ENCODE data around the gene EFNA3. TPM values are rescaled to one million over a fixed set of nuclear protein-coding genes. Genes with fewer than 3 reads are reported as not detected.

Gene EFNA3
- total RNA-seq, 1 donor from 2014 or later: 0.43 TPM

- DNase-seq (ENCODE audit: low spot score): no peak
- no peak for ATAC-seq
These were observed 3.8 kb downstream of the EFNA3 start for GRCh38 chr1:155082301-155083051.

GRCh38 chr1:155083052-155083541, 4.5 kb downstream of the EFNA3 start:
- ATAC-seq (no peak), DNase-seq (ENCODE audit: low spot score) (no peak)

DNA sequence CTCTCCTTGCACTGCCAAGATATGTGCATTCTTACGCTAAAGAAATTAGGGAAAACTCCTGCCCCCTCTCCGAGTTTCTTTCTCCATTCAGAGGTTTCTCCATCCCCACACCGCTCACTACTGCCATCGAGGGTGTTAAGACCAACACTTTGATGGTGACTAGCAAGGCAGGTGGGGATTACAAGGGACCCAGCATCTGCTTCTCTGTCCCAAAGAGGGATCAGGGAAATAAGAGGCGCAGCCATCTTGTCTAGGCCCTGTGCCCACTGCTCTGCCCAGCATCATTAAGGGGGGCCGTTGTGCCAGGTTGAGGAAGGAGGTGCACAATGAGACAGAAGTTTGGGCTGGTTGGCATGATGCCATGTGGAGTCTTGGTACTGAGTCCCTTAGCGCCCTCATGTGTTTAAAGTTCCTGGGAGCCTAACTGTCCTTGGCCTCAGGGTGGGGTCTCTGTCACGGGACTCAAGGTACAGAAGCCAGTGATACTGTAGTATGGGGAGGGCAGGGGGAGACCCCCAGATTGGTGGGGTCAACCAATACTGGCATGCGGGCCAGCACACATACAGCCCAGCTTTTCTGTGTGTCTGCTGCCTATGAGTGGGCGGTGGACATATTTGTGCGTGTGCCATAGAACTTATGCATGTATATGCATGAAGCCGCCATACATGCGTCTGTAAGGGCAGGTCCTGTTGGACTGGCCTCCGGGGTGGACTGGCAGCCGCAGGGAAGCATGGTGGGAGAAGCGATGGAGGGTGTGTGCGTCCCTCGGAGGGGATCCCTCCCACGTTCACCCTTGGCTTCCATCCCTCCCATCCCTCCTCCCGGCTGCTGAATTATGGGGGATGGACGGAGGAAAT, 5.5 kb downstream of the EFNA3 start:
- peak; percentile 69 for DNase-seq (ENCODE audit: low spot score)
- no peak for ATAC-seq

- ATAC-seq: peak; percentile 84
- DNase-seq (ENCODE audit: low spot score): peak; percentile 91
These were observed 6.3 kb downstream of the EFNA3 start for GRCh38 chr1:155084722-155085503.

DNA sequence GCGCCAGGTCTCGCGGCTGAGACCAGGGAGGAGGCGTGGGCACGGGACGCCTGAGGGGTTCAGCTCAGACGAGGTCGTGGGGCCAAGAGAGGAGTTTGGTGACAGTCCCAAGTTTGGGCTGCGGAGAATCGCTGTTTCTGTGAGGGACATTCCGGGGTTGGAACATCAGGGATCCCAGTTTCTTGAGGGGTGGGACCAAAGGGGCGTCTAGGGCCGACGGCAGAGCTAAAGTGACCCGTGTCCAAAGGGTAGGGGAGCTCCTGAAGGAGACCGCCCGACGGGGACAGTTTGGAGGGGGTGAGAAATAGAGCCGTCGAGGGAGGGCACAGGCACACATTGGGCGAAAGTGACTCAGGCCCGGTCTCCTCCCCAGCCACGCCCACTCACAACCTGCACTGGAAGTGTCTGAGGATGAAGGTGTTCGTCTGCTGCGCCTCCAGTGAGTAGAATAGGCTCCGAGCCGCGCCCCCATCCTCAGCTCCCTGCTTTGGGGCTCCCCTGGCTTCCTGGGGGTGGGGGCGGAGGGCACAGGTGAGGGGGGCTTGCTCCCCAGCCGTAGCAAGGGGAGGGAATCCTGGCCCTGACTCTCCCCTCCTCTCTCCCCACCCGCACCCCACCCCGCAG, 7.0 kb downstream of the EFNA3 start:
- peak; percentile 71 for DNase-seq (ENCODE audit: low spot score)

DNA sequence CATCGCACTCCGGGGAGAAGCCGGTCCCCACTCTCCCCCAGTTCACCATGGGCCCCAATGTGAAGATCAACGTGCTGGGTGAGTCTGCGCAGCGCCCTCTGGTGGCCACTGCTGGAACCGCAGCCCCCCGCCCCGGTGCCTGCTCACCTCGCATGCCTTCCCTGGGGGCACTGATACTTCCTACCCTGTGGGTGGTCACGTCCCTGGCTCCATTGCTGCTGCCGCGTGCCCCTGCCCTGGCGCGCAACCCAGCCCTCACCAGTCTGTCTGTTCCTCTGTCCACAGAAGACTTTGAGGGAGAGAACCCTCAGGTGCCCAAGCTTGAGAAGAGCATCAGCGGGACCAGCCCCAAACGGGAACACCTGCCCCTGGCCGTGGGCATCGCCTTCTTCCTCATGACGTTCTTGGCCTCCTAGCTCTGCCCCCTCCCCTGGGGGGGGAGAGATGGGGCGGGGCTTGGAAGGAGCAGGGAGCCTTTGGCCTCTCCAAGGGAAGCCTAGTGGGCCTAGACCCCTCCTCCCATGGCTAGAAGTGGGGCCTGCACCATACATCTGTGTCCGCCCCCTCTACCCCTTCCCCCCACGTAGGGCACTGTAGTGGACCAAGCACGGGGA, 7.6 kb downstream of the EFNA3 start:
- ATAC-seq (peak; percentile 48), DNase-seq (ENCODE audit: low spot score) (peak; percentile 73)

More for the DNA sequence above, 7.0 kb downstream of the EFNA3 start:
- ATAC-seq: peak; percentile 52

DNA sequence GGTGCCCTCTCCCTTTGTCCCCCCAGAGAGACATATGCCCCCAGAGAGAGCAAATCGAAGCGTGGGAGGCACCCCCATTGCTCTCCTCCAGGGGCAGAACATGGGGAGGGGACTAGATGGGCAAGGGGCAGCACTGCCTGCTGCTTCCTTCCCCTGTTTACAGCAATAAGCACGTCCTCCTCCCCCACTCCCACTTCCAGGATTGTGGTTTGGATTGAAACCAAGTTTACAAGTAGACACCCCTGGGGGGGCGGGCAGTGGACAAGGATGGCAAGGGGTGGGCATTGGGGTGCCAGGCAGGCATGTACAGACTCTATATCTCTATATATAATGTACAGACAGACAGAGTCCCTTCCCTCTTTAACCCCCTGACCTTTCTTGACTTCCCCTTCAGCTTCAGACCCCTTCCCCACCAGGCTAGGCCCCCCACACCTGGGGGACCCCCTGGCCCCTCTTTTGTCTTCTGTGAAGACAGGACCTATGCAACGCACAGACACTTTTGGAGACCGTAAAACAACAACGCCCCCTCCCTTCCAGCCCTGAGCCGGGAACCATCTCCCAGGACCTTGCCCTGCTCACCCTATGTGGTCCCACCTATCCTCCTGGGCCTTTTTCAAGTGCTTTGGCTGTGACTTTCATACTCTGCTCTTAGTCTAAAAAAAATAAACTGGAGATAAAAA, 8.4 kb downstream of the EFNA3 start:
- ATAC-seq (no peak), DNase-seq (ENCODE audit: low spot score) (no peak)

DNA sequence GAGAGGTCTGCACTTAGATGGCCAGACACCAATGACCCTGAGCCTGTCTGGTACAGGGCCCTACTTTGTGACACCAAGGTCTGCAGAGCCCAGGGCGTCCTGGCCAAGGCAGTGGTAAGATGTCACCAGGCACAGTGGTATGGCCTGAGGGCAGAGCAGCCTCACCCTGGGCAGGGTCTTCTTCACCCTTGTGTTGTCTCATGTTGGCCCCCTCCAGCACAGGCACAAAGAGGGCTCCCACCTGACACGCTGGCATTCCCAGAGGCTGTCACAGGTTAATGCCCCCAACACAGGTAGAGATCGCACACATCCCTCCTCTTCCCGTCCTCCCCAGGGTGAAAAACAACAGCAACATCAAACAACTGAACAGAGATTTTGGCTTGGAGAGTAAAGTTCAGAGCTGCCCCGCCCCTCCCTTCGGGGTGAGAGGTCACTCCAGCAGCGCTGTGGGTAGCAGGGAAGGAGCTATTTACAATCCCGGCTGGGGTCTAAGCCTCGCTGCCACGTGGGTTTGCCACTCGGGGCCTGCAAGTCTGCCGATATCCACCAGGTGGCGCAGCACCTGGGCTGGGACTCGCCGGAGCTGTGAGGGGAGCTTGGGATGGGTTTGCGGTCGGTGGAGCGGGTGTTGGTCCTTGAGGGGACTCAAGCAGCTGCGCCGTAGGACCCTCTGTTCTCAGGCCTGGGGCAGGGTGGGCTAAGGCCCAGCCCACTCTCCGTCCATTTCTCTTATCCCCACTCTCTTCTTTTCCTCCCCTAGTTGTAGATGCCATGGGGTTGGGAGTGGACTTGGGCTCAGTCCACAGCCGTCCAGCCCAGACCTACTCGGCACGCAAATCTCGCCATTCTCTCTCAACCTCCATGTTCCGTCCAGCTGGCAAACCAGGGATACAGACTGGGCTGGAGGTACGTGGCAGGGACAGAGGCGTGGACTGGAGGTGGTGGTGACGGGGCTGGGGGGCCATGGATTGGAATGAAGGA, 12.7 kb downstream of the EFNA3 start:
- peak; percentile 79 for DNase-seq (ENCODE audit: low spot score)
- peak; percentile 86 for ATAC-seq

GRCh38 chr1:155092131-155092530, 13.5 kb downstream of the EFNA3 start:
- ATAC-seq: no peak
- DNase-seq (ENCODE audit: low spot score): no peak

GRCh38 chr1:155092641-155093040, 14.0 kb downstream of the EFNA3 start:
- DNase-seq (ENCODE audit: low spot score) (no peak), ATAC-seq (no peak)

DNA sequence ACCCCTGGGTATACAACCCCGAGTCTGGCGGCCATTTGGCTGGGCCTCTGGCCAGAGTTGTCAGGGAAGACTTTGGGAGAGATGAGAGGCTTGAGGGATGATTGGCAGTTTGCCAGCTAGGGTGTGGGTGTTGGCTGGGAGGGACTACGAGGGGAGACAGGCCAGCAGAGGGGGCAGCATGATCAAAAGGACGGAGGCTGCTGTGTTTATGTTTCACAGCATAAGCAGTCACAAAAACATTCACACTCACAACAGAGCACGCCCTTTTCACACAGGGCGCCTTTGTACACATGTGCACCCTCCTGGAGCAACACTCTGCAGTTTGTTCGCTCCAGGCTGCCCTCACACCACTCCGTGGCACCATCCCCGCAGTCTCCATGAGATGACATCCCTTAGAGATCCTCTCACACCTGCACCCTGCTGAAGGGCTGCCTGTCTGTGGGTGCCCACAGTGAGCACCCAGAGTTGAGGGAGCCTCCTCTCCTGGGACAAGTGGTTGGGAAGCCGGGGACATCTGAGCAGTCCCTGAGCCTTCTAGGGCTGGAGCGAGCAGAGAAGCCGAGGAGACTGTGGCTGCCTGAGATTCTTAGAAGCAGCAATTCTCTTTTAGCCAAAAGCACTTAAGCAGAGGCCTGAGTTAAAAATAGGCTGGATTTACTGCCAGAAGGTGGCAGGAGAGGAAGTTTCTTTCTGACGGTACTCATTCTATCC, 15.4 kb downstream of the EFNA3 start:
- no peak for DNase-seq (ENCODE audit: low spot score)

DNA sequence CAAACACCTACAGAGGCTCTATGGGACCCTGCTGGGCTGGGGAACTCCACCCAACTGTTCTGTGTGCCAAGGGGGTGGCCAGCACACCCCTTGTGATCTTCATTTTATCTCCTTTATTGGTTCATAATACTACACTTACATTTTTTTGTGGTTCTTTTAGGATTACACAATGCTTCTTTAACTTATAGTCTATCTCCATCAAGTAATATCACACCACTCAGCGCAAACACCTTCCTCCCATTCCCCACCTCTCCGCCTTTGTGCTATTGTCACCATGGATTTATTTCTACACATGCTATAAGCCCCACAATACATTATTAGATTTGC, 15.9 kb downstream of the EFNA3 start:
- DNase-seq (ENCODE audit: low spot score) (no peak), ATAC-seq (no peak)

More for the DNA sequence above, 15.4 kb downstream of the EFNA3 start:
- peak; percentile 65 for ATAC-seq

DNA sequence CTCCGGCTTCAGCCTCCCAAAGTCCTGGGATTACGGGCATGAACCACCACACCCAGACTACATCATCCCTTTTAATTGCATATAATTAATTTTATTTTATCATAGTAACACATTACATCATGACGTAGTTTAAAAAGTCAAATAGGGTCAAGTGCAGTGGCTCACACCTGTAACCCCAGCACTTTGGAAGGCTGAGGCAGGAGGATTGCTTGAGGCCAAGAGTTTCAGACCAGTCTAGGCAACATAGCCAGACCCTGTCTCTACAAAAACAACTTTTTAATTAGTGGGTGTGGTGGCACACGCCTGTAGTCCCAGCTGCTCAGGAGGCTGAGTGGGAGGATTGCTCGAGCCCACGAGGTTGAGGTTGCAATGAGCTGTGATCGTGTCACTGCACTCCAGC, 20.7 kb downstream of the EFNA3 start:
- DNase-seq (ENCODE audit: low spot score): no peak
- ATAC-seq: no peak

DNA sequence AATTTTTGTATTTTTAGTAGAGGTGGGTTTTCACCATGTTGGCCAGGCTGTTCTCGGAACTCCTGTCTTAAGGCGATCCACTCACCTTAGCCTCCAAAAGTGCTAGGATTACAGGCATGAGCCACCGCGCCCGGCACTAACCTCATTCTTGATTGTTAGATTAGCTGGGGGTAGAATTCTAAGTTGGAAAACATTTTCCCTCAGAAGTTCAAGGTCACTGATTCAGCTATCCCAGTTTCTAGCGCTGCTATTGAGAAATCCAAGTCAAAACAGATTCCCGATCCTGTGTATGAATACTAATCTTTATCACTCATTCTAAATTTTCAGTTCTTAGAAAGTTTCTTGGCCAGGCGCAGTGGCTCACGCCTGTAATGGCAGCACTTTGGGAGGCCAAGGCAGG, 24.7 kb downstream of the EFNA3 start:
- DNase-seq (ENCODE audit: low spot score) (no peak), ATAC-seq (peak; percentile 3)

- ATAC-seq (no peak), DNase-seq (ENCODE audit: low spot score) (no peak)
These were observed 26.2 kb downstream of the EFNA3 start for GRCh38 chr1:155104605-155105534.

GRCh38 chr1:155105604-155106011, 27.0 kb downstream of the EFNA3 start:
- DNase-seq (ENCODE audit: low spot score) (peak; percentile 95), ATAC-seq (peak; percentile 64)

DNA sequence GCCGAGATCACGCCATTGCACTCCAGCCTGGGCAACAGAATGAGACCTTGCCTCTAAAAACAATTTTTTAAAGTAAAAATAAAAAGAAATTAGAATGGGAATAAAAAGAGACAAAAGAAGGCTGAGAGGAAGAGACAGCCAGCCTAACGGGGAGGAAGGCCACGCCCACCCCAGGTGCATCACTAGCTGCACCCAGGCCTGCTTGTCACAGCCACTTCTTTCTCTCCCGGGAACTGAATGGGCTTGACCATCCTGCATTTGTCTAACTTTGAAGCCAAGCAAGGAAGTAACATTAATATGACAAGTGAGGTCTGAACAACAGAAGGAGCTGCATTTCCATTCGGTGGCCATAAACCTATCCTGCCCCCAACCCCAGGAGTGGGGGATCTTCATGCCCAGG, 28.2 kb downstream of the EFNA3 start:
- DNase-seq (ENCODE audit: low spot score) (peak; percentile 69), ATAC-seq (peak; percentile 47)
